ENCODE results near the gene WASF2. TPM values are rescaled to one million over a fixed set of nuclear protein-coding genes. Genes with fewer than 3 reads are reported as not detected.

Gene WASF2
- total and polyA plus RNA-seq, 2 of the 8 experiments (the other 6 are each of a cell fraction or from before 2014, with no cell fraction given) = 32.1 to 86.6 TPM

DNA sequence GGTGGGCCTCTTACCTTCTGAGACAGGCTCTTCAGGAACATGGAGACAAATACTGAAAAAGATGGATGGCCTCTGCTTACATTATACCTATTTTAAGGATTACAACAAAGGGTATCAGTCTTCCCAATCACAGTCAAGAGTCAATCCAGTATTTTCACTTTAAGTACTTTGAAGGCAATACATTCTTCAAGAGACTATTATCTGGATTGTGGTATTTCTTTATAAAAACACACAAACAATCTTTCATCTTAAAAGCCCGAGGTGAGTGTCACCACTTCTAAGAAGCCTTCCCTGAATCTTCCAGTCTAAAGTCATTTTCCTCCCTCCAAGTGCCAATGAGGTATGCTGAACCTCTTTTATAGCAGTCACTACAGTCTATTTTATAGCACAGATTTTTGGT lies 45.3 kb downstream of the WASF2 start (continued):
- TF ChIP-seq RNF2 (IDR thresholded peaks at IDR 0.05; ENCODE audit: borderline replicate concordance, low read depth, low read length, missing control alignments, poor library complexity, severe bottlenecking) (no peak), MAFK (IDR thresholded peaks at IDR 0.05; ENCODE audit: low read depth, low read length) (no peak), RXRA (IDR thresholded peaks at IDR 0.05; ENCODE audit: insufficient read depth, low read depth, low read length) (no peak), NRF1 (IDR thresholded peaks at IDR 0.05; ENCODE audit: low read depth, low read length) (no peak), CHD2 (IDR thresholded peaks at IDR 0.05; ENCODE audit: low read length) (no peak)

Measured in H1 (cell line).